K562 (cell line): ENCODE measurements around the gene ASF1B. TPM values are rescaled to one million over a fixed set of nuclear protein-coding genes. Genes with fewer than 3 reads are reported as not detected.

ENCODE experiments used
- ATAC-seq: fragments of 200-7000 bp; cut with Tn5 transposase; 3 replicates; pipeline ENCODE4 v1.9.1; 2020; ENCODE audit warnings: moderate library complexity
- BruUV-seq: library from RNA; stranded (reverse); fragments of 400-500 nt; replicated peaks from 2 replicates; lab custom pipeline; 2021; lab: Mats Ljungman, UMichigan
- CTCF ChIA-PET: fragments of 300-600 bp; formaldehyde crosslinking; extraction: SDS; loops from one replicate; lab custom pipeline; 2021; ENCODE audit warnings: low intra/inter-chr PET ratio; lab: Yijun Ruan, JAX
- POLR2A ChIA-PET: fragments of 300-600, 350-650 bp; sonication (Branson Sonifier 250); formaldehyde crosslinking; extraction: SDS; loops from one replicate; lab custom pipeline; 2021; ENCODE audit warnings: antibody characterized with exemption, inconsistent platforms; lab: Yijun Ruan, JAX
- DNase-seq, 4 experiments: peaks; one replicate each; pipeline versions ENCODE4 v3.0.0 to v3.0.0-alpha.2; 2011 to 2018; ENCODE audit warnings: low spot score in 3 of 4, mixed read lengths in 3 of 4; ENCODE audit errors: extremely low read depth in 1 of 4
- FAIRE-seq: peaks from 2 replicates; lab custom pipeline; 2011; peaks lifted over from hg19 to GRCh38; lab: Jason Lieb, UNC
- H2AFZ ChIP-seq: 2 replicates; pipeline ENCODE4 v1.6.0; 2011; ENCODE audit warnings: low read depth, low read length, control low read depth, inconsistent platforms
- H3K27ac ChIP-seq: fragments of 200-600 bp; 3 replicates; pipeline ENCODE4 v1.8.0; 2011; ENCODE audit warnings: low read depth, mild to moderate bottlenecking, control low read depth, inconsistent platforms, low read length, moderate library complexity, mixed read lengths; ENCODE audit errors: extremely low read depth
- H3K27me3 ChIP-seq, 2 experiments: fragments of 300-600 bp in 1 of 2; 2 replicates in 1 of 2; 3 replicates in 1 of 2; pipeline versions ENCODE4 v1.6.0 to v1.8.0; 2011; ENCODE audit warnings: inconsistent platforms in 2 of 2, low read length in 2 of 2, mild to moderate bottlenecking in 1 of 2, mixed read lengths in 1 of 2, moderate library complexity in 1 of 2; ENCODE audit not compliant: control insufficient read depth in 2 of 2, insufficient read depth in 2 of 2
- H3K36me3 ChIP-seq: fragments of 300-600 bp; 3 replicates; pipeline ENCODE4 v1.8.0; 2011; ENCODE audit warnings: mild to moderate bottlenecking, low read length, inconsistent platforms; ENCODE audit not compliant: control insufficient read depth, insufficient read depth
- H3K4me1 ChIP-seq, 2 experiments: fragments of 200-600 bp in 1 of 2; replicated peaks in 1 of 2; 2 replicates in 1 of 2; 3 replicates in 1 of 2; pipeline versions ENCODE4 v1.5.1 to v1.8.0; 2011; ENCODE audit warnings: inconsistent platforms in 2 of 2, low read length in 2 of 2, mild to moderate bottlenecking in 1 of 2, mixed read lengths in 1 of 2, moderate library complexity in 1 of 2; ENCODE audit not compliant: control insufficient read depth in 2 of 2, insufficient read depth in 2 of 2
- H3K4me2 ChIP-seq: 2 replicates; pipeline ENCODE4 v1.6.1; 2011; ENCODE audit warnings: low read length, control low read depth, inconsistent platforms, mixed read lengths; ENCODE audit not compliant: insufficient read depth
- H3K4me3 ChIP-seq: fragments of 200-600 bp; sonication (generic), shearing (Covaris generic); 2 replicates; pipeline ENCODE4 v1.5.1; 2016; ENCODE audit warnings: control low read depth, inconsistent platforms
- H3K79me2 ChIP-seq: fragments of 200-600 bp; 3 replicates; pipeline ENCODE4 v1.8.0; 2011; ENCODE audit warnings: low read length, inconsistent platforms; ENCODE audit not compliant: control insufficient read depth, insufficient read depth
- H3K9ac ChIP-seq, 2 experiments: 2 replicates each; pipeline versions ENCODE4 v1.6.0 to v1.6.1; 2011; ENCODE audit warnings: low read depth in 2 of 2, low read length in 2 of 2, control low read depth in 1 of 2, inconsistent platforms in 1 of 2, mild to moderate bottlenecking in 1 of 2, mixed read lengths in 1 of 2; ENCODE audit not compliant: insufficient read depth in 1 of 2
- H3K9me1 ChIP-seq: one replicate; pipeline ENCODE4 v1.6.0; 2011; ENCODE audit warnings: inconsistent platforms, mild to moderate bottlenecking, low read length, moderate library complexity; ENCODE audit not compliant: control insufficient read depth, insufficient read depth
- H3K9me3 ChIP-seq: replicated peaks from 2 replicates; pipeline ENCODE4 v1.5.1; 2011; ENCODE audit warnings: low read depth, low read length, inconsistent platforms; ENCODE audit not compliant: control insufficient read depth, insufficient read depth
- H4K20me1 ChIP-seq: replicated peaks from 2 replicates; pipeline ENCODE4 v1.6.1; 2011; ENCODE audit warnings: low read length, inconsistent platforms, mixed read lengths; ENCODE audit not compliant: control insufficient read depth, insufficient read depth
- ARID2 ChIP-seq: fragments of 450-650 bp; IDR thresholded peaks from 2 replicates; pipeline ENCODE4 v1.6.1; 2017; ENCODE audit warnings: antibody characterized with exemption, mild to moderate bottlenecking
- ELF2 ChIP-seq: fragments of 250-450 bp; sonication (Bioruptor Pico); IDR thresholded peaks from 2 replicates; pipeline ENCODE4 v1.5.0; 2021; ENCODE audit warnings: mild to moderate bottlenecking
- MITF ChIP-seq: IDR thresholded peaks from 2 replicates; pipeline ENCODE4 v1.6.1; 2014; ENCODE audit warnings: antibody characterized with exemption
- MTA2 ChIP-seq: fragments of 450-650 bp; IDR thresholded peaks from 2 replicates; pipeline ENCODE4 v1.6.1; 2016; ENCODE audit warnings: low read depth
- NR1H2 ChIP-seq: sonication (generic); formaldehyde crosslinking; IDR thresholded peaks from 2 replicates; pipeline ENCODE4 v1.4.0; 2020; ENCODE audit warnings: mild to moderate bottlenecking, missing genetic modification reagents
- SP2 ChIP-seq: IDR thresholded peaks from 2 replicates; pipeline ENCODE4 v1.6.1; 2011; ENCODE audit warnings: mild to moderate bottlenecking, low read depth, low read length, moderate library complexity; ENCODE audit not compliant: poor library complexity, severe bottlenecking; ENCODE audit errors: extremely low read depth
- SRSF7 ChIP-seq: fragments of 200-400 bp; formaldehyde crosslinking; optimal IDR thresholded peaks from 2 replicates; pipeline ENCODE3; 2017; ENCODE audit warnings: mild to moderate bottlenecking, low read depth, low read length
- YY1 ChIP-seq, 3 experiments: IDR thresholded peaks; 2 replicates each; pipeline ENCODE4 v1.6.1; 2011; ENCODE audit warnings: low read length in 2 of 3, mild to moderate bottlenecking in 2 of 3, moderate library complexity in 2 of 3, borderline replicate concordance in 1 of 3, control low read depth in 1 of 3, low read depth in 1 of 3; ENCODE audit not compliant: insufficient read depth in 3 of 3, insufficient replicate concordance in 2 of 3, control insufficient read depth in 1 of 3, insufficient read length in 1 of 3; ENCODE audit errors: extremely low read depth in 1 of 3
- ZBTB7A ChIP-seq: IDR thresholded peaks from 2 replicates; pipeline ENCODE4 v1.6.1; 2011; ENCODE audit warnings: low read depth, mild to moderate bottlenecking, low read length, moderate library complexity, borderline replicate concordance; ENCODE audit not compliant: control insufficient read depth
- ZNF277 ChIP-seq: fragments of 250-450 bp; sonication (Bioruptor Pico); IDR thresholded peaks from 2 replicates; pipeline ENCODE4 v1.8.0; 2022; ENCODE audit warnings: inconsistent platforms, mild to moderate bottlenecking, moderate library complexity, borderline replicate concordance
- ZNF395 ChIP-seq: fragments of 200-800 bp; sonication (Bioruptor generic); IDR thresholded peaks from 2 replicates; pipeline ENCODE4 v1.6.1; 2017; ENCODE audit warnings: missing genetic modification characterization, missing compliant biosample characterization
- ZNF695 ChIP-seq: fragments of 450-650 bp; formaldehyde crosslinking; IDR thresholded peaks from 2 replicates; pipeline ENCODE4 v1.4.0; 2020; ENCODE audit warnings: mild to moderate bottlenecking, moderate library complexity
- WGBS: fragments of 100-300 bp; shearing (Covaris generic); methylation state at CpG from one replicate; pipeline ENCODE4 v1.1.6; 2016; ENCODE audit warnings: low coverage, mixed read lengths; ENCODE audit not compliant: insufficient coverage; ENCODE audit errors: missing lambda C conversion rate; 5-methylcytosine and 5-hydroxymethylcytosine counted together
- in situ Hi-C: fragments of 300-500 bp; cut with MboI; formaldehyde crosslinking; loops from 4 replicates; pipeline ENCODE4 v1.15.0; 2018; ENCODE audit warnings: inconsistent platforms, mixed read lengths
- intact Hi-C: fragments of 100-400 bp; cut with micrococcal nuclease; formaldehyde crosslinking; loops from 2 replicates; pipeline ENCODE4 v1.14.2; 2022
- polyA plus RNA-seq, 8 experiments: library from polyadenylated mRNA; depleted of rRNA in 4 of 8; stranded (reverse) in 5 of 8; unstranded in 3 of 8; fragments of >200 nt; fragmentation: Nextera tagmentation in 2 of 8; fragmentation: Illumina TruSeq in 1 of 8; extraction: Ambion mirVana in 2 of 8; extraction: Trizol in 1 of 8; gene quantifications; 2 replicates each; pipeline versions ENCODE4 v1.2.1 to v1.2.3, GENCODE V29; 2011 to 2014; ENCODE audit warnings: inconsistent platforms in 1 of 8, missing spikeins in 1 of 8
- total RNA-seq, 7 experiments: library from RNA; depleted of rRNA in 6 of 7; stranded (reverse); fragments of >200 nt in 6 of 7; fragmentation: Illumina TruSeq in 2 of 7; extraction: Trizol in 2 of 7; gene quantifications; 2 replicates each; pipeline versions ENCODE4 v1.2.1 to v1.2.3, GENCODE V29; 2011 to 2021; ENCODE audit warnings: low replicate concordance in 1 of 7

ASF1B gene
- total and polyA plus RNA-seq, 9 of the 15 experiments (the other 6 are each of a cell fraction or from before 2014, with no cell fraction given): 6.0 to 69.4 (median 53.3) TPM

GRCh38 chr19:14102756-14103155 lies 33.6 kb downstream of the ASF1B start (continued):
- no peak for TF ChIP-seq YY1 (IDR thresholded peaks at IDR 0.05; ENCODE audit: borderline replicate concordance in 1 of 3, control insufficient read depth in 1 of 3, extremely low read depth in 1 of 3, insufficient read depth in 3 of 3, insufficient read length in 1 of 3, insufficient replicate concordance in 2 of 3, low read depth in 1 of 3, low read length in 2 of 3)

- BruUV-seq: no TSS peak
- no peak for TF ChIP-seq MITF
- no peak for TF ChIP-seq NR1H2 (CRISPR knock-in tag)
- TF ChIP-seq SP2: no peak
- TF ChIP-seq ELF2: no peak
- TF ChIP-seq ZNF695 (CRISPR knock-in tag): no peak
- no peak for TF ChIP-seq ZNF277 (CRISPR knock-in tag)
- no peak for TF ChIP-seq ZNF395 (CRISPR knock-in tag)
- TF ChIP-seq MTA2: no peak
- TF ChIP-seq ZBTB7A: no peak
- TF ChIP-seq SRSF7: no peak
- TF ChIP-seq ARID2: no peak
Observed at GRCh38 chr19:14102102-14102696, 34.2 kb downstream of the ASF1B start.

More at GRCh38 chr19:14102102-14102696, 34.2 kb downstream of the ASF1B start:
- FAIRE-seq (no peak), ATAC-seq (no peak), DNase-seq (no peak)
- peaks cover 0 to 5% of the 10 kb centered on the region in 2 experiments; a peak in 1 of 5 replicates for H3K4me1 ChIP-seq
- peaks cover 32% of the 10 kb centered on the region; the same call in 2 of the 3 replicates for H3K36me3 ChIP-seq
- no peaks in the 10 kb centered on the region for H3K79me2 ChIP-seq
- no peak overlapping the region for H3K27ac ChIP-seq
- intact Hi-C loops: no loop called here
- CTCF ChIA-PET: no interaction called here
- in situ Hi-C loops: no loop called here
- H3K4me2 ChIP-seq: no peak overlapping the region
- H3K9me3 ChIP-seq: no peaks in the 10 kb centered on the region
- H3K9me1 ChIP-seq: no peaks in the 10 kb centered on the region
- H3K27me3 ChIP-seq: no peaks in the 10 kb centered on the region
- POLR2A ChIA-PET: no interaction called here
- 85% methylated on average over 11 of the region's 11 CpGs for WGBS
- H3K4me3 ChIP-seq: no peak overlapping the region
- no peak overlapping the region for H2AFZ ChIP-seq
- H3K9ac ChIP-seq: no peak overlapping the region
- H4K20me1 ChIP-seq: no peaks in the 10 kb centered on the region
